HL-60 (cell line): ENCODE data around the gene ATG12.
"Not testable (repeated sequence)": the region's sequence is repeated elsewhere in the genome, so short reads cannot be mapped to it uniquely, and the experiment has no call there.

ENCODE experiments used
- DNase-seq, 2 experiments: peaks; one replicate each; pipeline ENCODE4 v3.0.0-alpha.2; 2010 to 2020; ENCODE audit warnings: low read depth in 1 of 2, low spot score in 1 of 2
- H3K27ac ChIP-seq: fragments of 250-450 bp; sonication (Bioruptor Pico); replicated peaks from 2 replicates; pipeline ENCODE4 v1.5.1; 2020; ENCODE audit warnings: mild to moderate bottlenecking, moderate library complexity
- H3K27me3 ChIP-seq: fragments of 250-450 bp; sonication (Bioruptor Pico); 2 replicates; pipeline ENCODE4 v1.5.1; 2021; ENCODE audit warnings: mild to moderate bottlenecking, moderate library complexity; ENCODE audit not compliant: insufficient read depth, poor library complexity, severe bottlenecking
- H3K4me3 ChIP-seq: replicated peaks from 2 replicates; pipeline ENCODE4 v1.5.1; 2011; ENCODE audit warnings: mild to moderate bottlenecking, control low read depth, low read length; ENCODE audit not compliant: insufficient read depth
- GABPA ChIP-seq: IDR thresholded peaks from 2 replicates; pipeline ENCODE4 v1.6.1; 2012; ENCODE audit warnings: low read depth
- POLR2AphosphoS5 ChIP-seq: IDR thresholded peaks from 2 replicates; pipeline ENCODE4 v1.6.1; 2012; ENCODE audit warnings: low read depth
- SPI1 ChIP-seq: IDR thresholded peaks from 2 replicates; pipeline ENCODE4 v1.6.1; 2012; ENCODE audit warnings: low read depth, mild to moderate bottlenecking, borderline replicate concordance
- TF ChIP-seq, protein P1 (sequence below): IDR thresholded peaks from one replicate; pipeline ENCODE4 v1.5.1; 2011; ENCODE audit warnings: low read length, control low read depth, inconsistent platforms; ENCODE audit not compliant: insufficient read depth
- TF ChIP-seq, protein P2 (sequence below): IDR thresholded peaks from 2 replicates; pipeline ENCODE4 v1.6.1; 2012; ENCODE audit warnings: low read depth; ENCODE audit not compliant: insufficient replicate concordance

ATG12 gene

DNA sequence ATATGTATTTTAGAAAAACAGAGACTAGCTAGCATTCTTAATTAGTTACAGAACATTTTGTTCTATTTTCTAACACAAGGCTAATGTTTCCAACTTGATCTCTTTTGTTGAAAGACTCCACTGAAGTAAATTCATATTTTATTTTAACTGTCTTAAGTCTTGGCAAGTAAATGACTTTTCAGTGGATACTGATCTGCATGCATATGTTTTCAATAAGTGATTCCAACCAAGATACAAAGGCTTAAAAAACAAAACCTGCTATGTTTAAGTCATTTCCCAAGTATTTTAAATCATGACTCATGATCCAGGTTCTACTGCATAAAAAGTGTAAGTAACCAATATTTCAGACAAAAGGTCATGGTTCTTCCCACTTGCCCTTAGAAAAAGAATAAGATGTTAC lies 30.6 kb downstream of the ATG12 start:
- Histone ChIP-seq H3K4me3 (no peak overlapping the region), H3K27me3 (no peaks in the 10 kb centered on the region), H3K27ac (no peak overlapping the region)
- DNase-seq, result no peak
- TF ChIP-seq POLR2AphosphoS5 (no peak), GABPA (no peak)
- TF ChIP-seq, protein P1, sequence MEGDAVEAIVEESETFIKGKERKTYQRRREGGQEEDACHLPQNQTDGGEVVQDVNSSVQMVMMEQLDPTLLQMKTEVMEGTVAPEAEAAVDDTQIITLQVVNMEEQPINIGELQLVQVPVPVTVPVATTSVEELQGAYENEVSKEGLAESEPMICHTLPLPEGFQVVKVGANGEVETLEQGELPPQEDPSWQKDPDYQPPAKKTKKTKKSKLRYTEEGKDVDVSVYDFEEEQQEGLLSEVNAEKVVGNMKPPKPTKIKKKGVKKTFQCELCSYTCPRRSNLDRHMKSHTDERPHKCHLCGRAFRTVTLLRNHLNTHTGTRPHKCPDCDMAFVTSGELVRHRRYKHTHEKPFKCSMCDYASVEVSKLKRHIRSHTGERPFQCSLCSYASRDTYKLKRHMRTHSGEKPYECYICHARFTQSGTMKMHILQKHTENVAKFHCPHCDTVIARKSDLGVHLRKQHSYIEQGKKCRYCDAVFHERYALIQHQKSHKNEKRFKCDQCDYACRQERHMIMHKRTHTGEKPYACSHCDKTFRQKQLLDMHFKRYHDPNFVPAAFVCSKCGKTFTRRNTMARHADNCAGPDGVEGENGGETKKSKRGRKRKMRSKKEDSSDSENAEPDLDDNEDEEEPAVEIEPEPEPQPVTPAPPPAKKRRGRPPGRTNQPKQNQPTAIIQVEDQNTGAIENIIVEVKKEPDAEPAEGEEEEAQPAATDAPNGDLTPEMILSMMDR, result no peak
- TF ChIP-seq, protein P2, sequence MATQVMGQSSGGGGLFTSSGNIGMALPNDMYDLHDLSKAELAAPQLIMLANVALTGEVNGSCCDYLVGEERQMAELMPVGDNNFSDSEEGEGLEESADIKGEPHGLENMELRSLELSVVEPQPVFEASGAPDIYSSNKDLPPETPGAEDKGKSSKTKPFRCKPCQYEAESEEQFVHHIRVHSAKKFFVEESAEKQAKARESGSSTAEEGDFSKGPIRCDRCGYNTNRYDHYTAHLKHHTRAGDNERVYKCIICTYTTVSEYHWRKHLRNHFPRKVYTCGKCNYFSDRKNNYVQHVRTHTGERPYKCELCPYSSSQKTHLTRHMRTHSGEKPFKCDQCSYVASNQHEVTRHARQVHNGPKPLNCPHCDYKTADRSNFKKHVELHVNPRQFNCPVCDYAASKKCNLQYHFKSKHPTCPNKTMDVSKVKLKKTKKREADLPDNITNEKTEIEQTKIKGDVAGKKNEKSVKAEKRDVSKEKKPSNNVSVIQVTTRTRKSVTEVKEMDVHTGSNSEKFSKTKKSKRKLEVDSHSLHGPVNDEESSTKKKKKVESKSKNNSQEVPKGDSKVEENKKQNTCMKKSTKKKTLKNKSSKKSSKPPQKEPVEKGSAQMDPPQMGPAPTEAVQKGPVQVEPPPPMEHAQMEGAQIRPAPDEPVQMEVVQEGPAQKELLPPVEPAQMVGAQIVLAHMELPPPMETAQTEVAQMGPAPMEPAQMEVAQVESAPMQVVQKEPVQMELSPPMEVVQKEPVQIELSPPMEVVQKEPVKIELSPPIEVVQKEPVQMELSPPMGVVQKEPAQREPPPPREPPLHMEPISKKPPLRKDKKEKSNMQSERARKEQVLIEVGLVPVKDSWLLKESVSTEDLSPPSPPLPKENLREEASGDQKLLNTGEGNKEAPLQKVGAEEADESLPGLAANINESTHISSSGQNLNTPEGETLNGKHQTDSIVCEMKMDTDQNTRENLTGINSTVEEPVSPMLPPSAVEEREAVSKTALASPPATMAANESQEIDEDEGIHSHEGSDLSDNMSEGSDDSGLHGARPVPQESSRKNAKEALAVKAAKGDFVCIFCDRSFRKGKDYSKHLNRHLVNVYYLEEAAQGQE, result no peak

DNA sequence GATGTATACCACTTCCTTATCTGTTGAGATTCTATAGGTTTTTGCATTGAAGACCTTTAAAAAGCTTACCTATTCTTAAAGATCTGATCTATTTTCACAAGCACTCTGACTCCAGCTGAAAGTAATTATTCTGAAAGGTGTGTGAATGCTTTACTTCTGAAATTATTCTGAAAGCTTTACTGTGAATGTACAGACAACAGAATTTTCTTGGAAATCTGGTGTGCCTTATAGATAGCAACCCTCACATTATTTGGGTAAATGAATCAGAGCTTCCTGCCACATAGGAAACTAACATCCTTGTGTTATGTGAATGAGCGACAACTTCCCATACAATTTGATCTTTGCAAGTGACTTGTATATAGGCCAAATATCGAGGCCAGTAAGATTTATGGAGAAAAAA lies 31.4 kb downstream of the ATG12 start:
- TF ChIP-seq, protein P2, result no peak
- TF ChIP-seq POLR2AphosphoS5 (no peak), GABPA (no peak), SPI1 (no peak)
- TF ChIP-seq, protein P1, result no peak
- no peaks in the 10 kb centered on the region for H3K27me3 ChIP-seq
- DNase-seq, result no peak
- no peak overlapping the region for H3K4me3 ChIP-seq
- no peak overlapping the region for H3K27ac ChIP-seq

- H3K27me3 ChIP-seq, DNase-seq, H3K4me3 ChIP-seq, H3K27ac ChIP-seq: not testable (repeated sequence)
Measured at GRCh38 chr5:115808066-115808465, 33.3 kb downstream of the ATG12 start.

DNA sequence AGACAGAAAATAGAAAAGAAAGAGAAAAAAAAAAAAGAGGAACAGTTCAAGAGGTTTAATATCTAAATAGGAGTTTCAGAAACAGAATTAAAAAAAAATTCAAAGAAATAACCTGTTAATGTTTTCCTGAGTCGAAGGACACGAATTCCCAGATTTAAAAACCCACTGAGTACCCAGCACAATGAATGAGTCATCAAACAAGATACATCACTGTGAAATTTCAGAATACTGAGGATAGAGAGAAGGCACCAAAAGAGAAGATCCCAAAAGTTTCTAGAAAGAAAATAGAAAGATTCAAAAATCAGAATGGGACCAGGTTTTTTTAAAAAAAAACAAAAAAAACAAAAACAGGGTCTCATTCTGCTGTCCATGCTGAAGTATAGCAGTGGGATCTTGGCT lies 33.7 kb downstream of the ATG12 start:
- Histone ChIP-seq H3K27ac (no peak overlapping the region), H3K4me3 (no peak overlapping the region), H3K27me3 (no peaks in the 10 kb centered on the region)
- TF ChIP-seq POLR2AphosphoS5, result no peak
- no peak for TF ChIP-seq SPI1
- no peak for DNase-seq

DNA sequence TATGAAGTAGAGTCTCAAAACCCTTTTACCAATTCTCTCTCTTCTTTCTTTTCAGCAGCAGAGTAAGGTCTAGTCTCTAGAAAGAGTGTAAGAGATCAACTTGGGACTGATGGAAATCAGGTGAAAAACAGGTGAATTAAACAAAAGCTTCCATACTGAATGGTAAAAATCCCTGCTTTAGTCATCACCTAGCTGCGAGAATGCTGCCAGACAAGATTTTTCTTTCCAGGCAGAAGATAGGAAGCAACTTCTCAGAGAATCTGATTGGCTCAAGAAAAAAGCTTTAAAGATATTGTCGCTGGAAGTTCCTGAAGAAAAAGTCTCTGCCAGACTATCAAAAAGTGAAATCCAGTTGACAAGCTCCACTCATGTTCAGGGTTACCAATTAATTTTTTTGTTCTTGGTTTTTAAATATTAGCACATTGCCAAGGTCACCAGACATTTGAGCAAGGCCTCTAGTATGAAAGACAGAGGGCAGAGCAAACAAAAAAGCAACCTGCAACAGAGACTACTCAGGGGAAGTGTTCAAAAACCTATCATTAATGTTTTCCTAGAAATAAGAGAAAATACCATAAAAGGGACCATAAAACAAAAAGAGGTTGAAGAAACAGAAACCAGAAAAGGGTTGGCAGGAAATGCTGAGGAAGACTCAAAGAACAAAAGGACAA lies 34.2 kb downstream of the ATG12 start:
- Histone ChIP-seq H3K4me3 (no peak overlapping the region), H3K27me3 (no peaks in the 10 kb centered on the region), H3K27ac (no peak overlapping the region)
- no peak for DNase-seq
- TF ChIP-seq GABPA (no peak), SPI1 (no peak), POLR2AphosphoS5 (no peak)
- TF ChIP-seq, protein P2, result no peak
- TF ChIP-seq, protein P1, result no peak
